Astrocyte of the cerebellum (primary cell): ENCODE data around the gene GALNT17.

ENCODE experiments used
- DNase-seq: peaks from one replicate; pipeline ENCODE4 v3.0.0-alpha.2; 2011; ENCODE audit warnings: low read depth
- H3K4me3 ChIP-seq: 2 replicates; pipeline ENCODE4 v1.5.1; 2011; ENCODE audit warnings: mild to moderate bottlenecking, low read depth, low read length, moderate library complexity
- CTCF ChIP-seq: IDR thresholded peaks from 2 replicates; pipeline ENCODE4 v1.5.1; 2012; ENCODE audit warnings: low read length, low read depth, moderate library complexity, mild to moderate bottlenecking; ENCODE audit errors: missing control alignments
- in situ Hi-C: cut with HindIII; loops from 2 replicates; pipeline ENCODE4 v1.10.0; 2017; ENCODE audit warnings: low sequenced_read_pairs

The GALNT17 gene

GRCh38 chr7:71155236-71155635, 23.3 kb downstream of the GALNT17 start:
- TF ChIP-seq CTCF, result no peak
- DNase-seq, result no peak
- H3K4me3 ChIP-seq, result no peak overlapping the region
- in situ Hi-C loops, result no loop called here

- H3K4me3 ChIP-seq, result no peak overlapping the region
- in situ Hi-C loops, result no loop called here
- DNase-seq, result no peak
- no peak for TF ChIP-seq CTCF
Observed at GRCh38 chr7:71157757-71158156, 25.8 kb downstream of the GALNT17 start.

GRCh38 chr7:71165708-71166107, 33.8 kb downstream of the GALNT17 start:
- no peak overlapping the region for H3K4me3 ChIP-seq
- no peak for TF ChIP-seq CTCF
- in situ Hi-C loops, result no loop called here
- DNase-seq, result no peak

- no peak for TF ChIP-seq CTCF
- in situ Hi-C loops, result no loop called here
- no peak for DNase-seq
- H3K4me3 ChIP-seq, result no peak overlapping the region
Observed at GRCh38 chr7:71171476-71171875, 39.5 kb downstream of the GALNT17 start.

GRCh38 chr7:71173955-71174354, 42.0 kb downstream of the GALNT17 start:
- in situ Hi-C loops, result no loop called here
- TF ChIP-seq CTCF, result no peak
- no peak overlapping the region for H3K4me3 ChIP-seq
- DNase-seq, result no peak

- in situ Hi-C loops, result no loop called here
- DNase-seq, result no peak
- TF ChIP-seq CTCF, result no peak
- H3K4me3 ChIP-seq, result no peak overlapping the region
Observed at GRCh38 chr7:71182438-71182935, 50.5 kb downstream of the GALNT17 start.

- in situ Hi-C loops, result no loop called here
- H3K4me3 ChIP-seq, result no peak overlapping the region
- no peak for DNase-seq
- no peak for TF ChIP-seq CTCF
Observed at GRCh38 chr7:71184136-71184535, 52.2 kb downstream of the GALNT17 start.
